Aorta (tissue), 5 donors: Measurements from ENCODE around the gene NXPE3. TPM values are rescaled to one million over a fixed set of nuclear protein-coding genes. Genes with fewer than 3 reads are reported as not detected.

Experiments used
- ATAC-seq: fragments of 200-7000 bp; cut with Tn5 transposase; one replicate; pipeline ENCODE4 v1.9.1; 2022; ENCODE audit warnings: moderate library complexity; ENCODE audit not compliant: low FRiP score
- DNase-seq, 2 donors: peaks; one replicate each; pipeline ENCODE4 v3.0.0-alpha.2; 2020
- H3K27ac ChIP-seq, 2 donors: one replicate each; pipeline ENCODE4 v1.5.1; 2013; ENCODE audit warnings: low read length in 2 of 2, mild to moderate bottlenecking in 2 of 2, moderate library complexity in 2 of 2, control low read depth in 1 of 2, inconsistent platforms in 1 of 2, low read depth in 1 of 2
- H3K27me3 ChIP-seq, 2 donors: one replicate each; pipeline ENCODE4 v1.6.1; 2013; ENCODE audit warnings: control low read depth in 1 of 2, low read length in 1 of 2, mild to moderate bottlenecking in 1 of 2, moderate library complexity in 1 of 2; ENCODE audit not compliant: insufficient read depth in 2 of 2, control insufficient read depth in 1 of 2
- H3K36me3 ChIP-seq, 2 donors: one replicate each; pipeline ENCODE4 v1.6.1; 2013; ENCODE audit warnings: control low read depth in 1 of 2, low read length in 1 of 2, mild to moderate bottlenecking in 1 of 2; ENCODE audit not compliant: insufficient read depth in 2 of 2, control insufficient read depth in 1 of 2
- H3K4me1 ChIP-seq, 2 donors: one replicate each; pipeline ENCODE4 v1.6.1; 2013; ENCODE audit warnings: low read length in 2 of 2, control low read depth in 1 of 2, mild to moderate bottlenecking in 1 of 2, moderate library complexity in 1 of 2; ENCODE audit not compliant: insufficient read depth in 2 of 2, control insufficient read depth in 1 of 2
- H3K4me3 ChIP-seq, 2 donors: one replicate each; pipeline ENCODE4 v1.5.1; 2013; ENCODE audit warnings: low read length in 2 of 2, control low read depth in 1 of 2, mild to moderate bottlenecking in 1 of 2
- H3K9me3 ChIP-seq: one replicate; pipeline ENCODE4 v1.6.1; 2013; ENCODE audit warnings: mild to moderate bottlenecking, low read length; ENCODE audit not compliant: control insufficient read depth
- WGBS, 2 donors: extraction: QIAGEN DNeasy Blood & Tissue Kit; methylation state at CpG; one replicate each; pipeline ENCODE4 v1.1.7; 2013; 5-methylcytosine and 5-hydroxymethylcytosine counted together
- intact Hi-C, 2 donors: fragments of 100-400 bp; cut with DNase I; formaldehyde crosslinking; loops; one replicate each; pipeline versions ENCODE4 v1.14.2 to v1.15.0; 2022
- polyA plus RNA-seq, 2 donors: library from polyadenylated mRNA; stranded (reverse); fragments of 200-250 nt; gene quantifications; one replicate each; pipeline ENCODE4 v1.2.3, GENCODE V29; 2013
- total RNA-seq, 2 donors: library from RNA; stranded (reverse); fragmentation: NEBNext Ultra II Directional; extraction: Animal tissue kit (Norgen Biotek cat#: 25700); gene quantifications; one replicate each; pipeline ENCODE4 v1.2.1, GENCODE V29; 2021
- donor health status: healthy with polysubstance abuse.
- donor health status: Bipolar disorder and iron deficiency.
- donor health status: DM: no; HTN: no; CAD: no.
- donor health status: DM: no; HTN: no; CAD: no.
- donor health status: DM: yes; HTN: yes; CAD: no.

The NXPE3 gene
- total and polyA plus RNA-seq, 4 donors = 6.4 to 27.2 (median 18.1) TPM

GRCh38 chr3:101817992-101818391, 39.0 kb downstream of the NXPE3 start:
- H3K9me3 ChIP-seq = no peaks in the 10 kb centered on the region
- no peaks in the 10 kb centered on the region for H3K4me1 ChIP-seq
- peaks cover 0 to 4% of the 10 kb centered on the region in 2 donors for H3K36me3 ChIP-seq
- ATAC-seq = no peak
- no peak overlapping the region for H3K4me3 ChIP-seq
- WGBS, 2 donors = 94 to 97% methylated on average over 5 of the region's 5 CpGs
- intact Hi-C loops = loop anchor here in 1 of 2 donors (10.0 kb wide), 1 partner anchor 717 kb away; no protein-coding TSS in a partner anchor
- no peak for DNase-seq
- no peaks in the 10 kb centered on the region for H3K27me3 ChIP-seq
- H3K27ac ChIP-seq = no peak overlapping the region

- H3K27ac ChIP-seq = no peak overlapping the region
- H3K4me3 ChIP-seq = no peak overlapping the region
- 93 to 95% methylated on average over 2 of the region's 2 CpGs for WGBS, 2 donors
- H3K36me3 ChIP-seq = peaks cover 0 to 4% of the 10 kb centered on the region in 2 donors
- DNase-seq (no peak), ATAC-seq (no peak)
- intact Hi-C loops = loop anchor here in 1 of 2 donors (10.0 kb wide), 1 partner anchor 715 kb away; no protein-coding TSS in a partner anchor
- no peaks in the 10 kb centered on the region for H3K9me3 ChIP-seq
- no peaks in the 10 kb centered on the region for H3K27me3 ChIP-seq
- H3K4me1 ChIP-seq = no peaks in the 10 kb centered on the region
These were observed 40.7 kb downstream of the NXPE3 start for GRCh38 chr3:101819649-101820206.

GRCh38 chr3:101821503-101821902, 42.5 kb downstream of the NXPE3 start:
- no peak overlapping the region for H3K4me3 ChIP-seq
- no peak for DNase-seq
- no peaks in the 10 kb centered on the region for H3K4me1 ChIP-seq
- no peaks in the 10 kb centered on the region for H3K9me3 ChIP-seq
- no peak for ATAC-seq
- WGBS, 2 donors = 98% methylated on average over 19 of the region's 19 CpGs
- no peak overlapping the region for H3K27ac ChIP-seq
- intact Hi-C loops = no loop called here
- no peaks in the 10 kb centered on the region for H3K27me3 ChIP-seq
- peaks cover 0 to 4% of the 10 kb centered on the region in 2 donors for H3K36me3 ChIP-seq

GRCh38 chr3:101823525-101823924, 44.5 kb downstream of the NXPE3 start:
- intact Hi-C loops = no loop called here

GRCh38 chr3:101824702-101825101, 45.7 kb downstream of the NXPE3 start:
- H3K27ac ChIP-seq = peak overlapping the region in 1 of 2 donors; percentile 5
- DNase-seq (no peak), ATAC-seq (no peak)
- H3K4me1 ChIP-seq = no peaks in the 10 kb centered on the region
- no peaks in the 10 kb centered on the region for H3K27me3 ChIP-seq
- WGBS, 2 donors = 61 to 66% methylated on average over 3 of the region's 3 CpGs
- H3K36me3 ChIP-seq = peaks cover 0 to 4% of the 10 kb centered on the region in 2 donors
- no peaks in the 10 kb centered on the region for H3K9me3 ChIP-seq
- intact Hi-C loops = no loop called here
- no peak overlapping the region for H3K4me3 ChIP-seq

More at GRCh38 chr3:101823525-101823924, 44.5 kb downstream of the NXPE3 start:
- ATAC-seq = no peak
- peaks cover 0 to 4% of the 10 kb centered on the region in 2 donors for H3K36me3 ChIP-seq
- H3K27ac ChIP-seq = no peak overlapping the region
- no peak overlapping the region for H3K4me3 ChIP-seq
- H3K9me3 ChIP-seq = no peaks in the 10 kb centered on the region
- WGBS, 2 donors = 71 to 75% methylated on average over 5 of the region's 5 CpGs
- DNase-seq = no peak
- H3K4me1 ChIP-seq = no peaks in the 10 kb centered on the region
- H3K27me3 ChIP-seq = no peaks in the 10 kb centered on the region

GRCh38 chr3:101825904-101826445, 47.0 kb downstream of the NXPE3 start:
- H3K9me3 ChIP-seq = no peaks in the 10 kb centered on the region
- H3K4me1 ChIP-seq = peaks cover 0 to 6% of the 10 kb centered on the region in 2 donors
- no peak overlapping the region for H3K27ac ChIP-seq
- no peaks in the 10 kb centered on the region for H3K27me3 ChIP-seq
- ATAC-seq (no peak), DNase-seq (no peak)
- peaks cover 0 to 4% of the 10 kb centered on the region in 2 donors for H3K36me3 ChIP-seq
- WGBS, 2 donors = 70 to 72% methylated on average over 2 of the region's 2 CpGs
- intact Hi-C loops = no loop called here
- H3K4me3 ChIP-seq = no peak overlapping the region

- peak overlapping the region; percentile 3 to 68 for H3K27ac ChIP-seq
- intact Hi-C loops = loop anchor here (1.0 to 2.0 kb wide), 2 partner anchors 21 to 23 kb away; partner anchors contain the start of gene NFKBIZ (in 1 of the 2)
- peaks cover 0 to 6% of the 10 kb centered on the region in 2 donors for H3K4me1 ChIP-seq
- H3K36me3 ChIP-seq = no peaks in the 10 kb centered on the region
- no peaks in the 10 kb centered on the region for H3K9me3 ChIP-seq
- 1% methylated on average over 30 of the region's 30 CpGs for WGBS, 2 donors
- ATAC-seq (peak; percentile 92), DNase-seq (peak; percentile 88 to 90)
- H3K4me3 ChIP-seq = peak overlapping the region; percentile 49 to 57
- no peaks in the 10 kb centered on the region for H3K27me3 ChIP-seq
These were observed 48.5 kb downstream of the NXPE3 start for GRCh38 chr3:101827211-101828174.

- Histone ChIP-seq H3K27ac (peak overlapping the region; percentile 18 to 25), H3K9me3 (no peaks in the 10 kb centered on the region), H3K27me3 (no peaks in the 10 kb centered on the region), H3K4me1 (peaks cover 0 to 6% of the 10 kb centered on the region in 2 donors), H3K36me3 (no peaks in the 10 kb centered on the region), H3K4me3 (peak overlapping the region; percentile 49 to 57)
- ATAC-seq (no peak), DNase-seq (no peak)
- WGBS, 2 donors = 1 to 7% methylated on average over 3 of the region's 3 CpGs
- intact Hi-C loops = loop anchor here in 1 of 2 donors (2.0 kb wide), 1 partner anchor 21 kb away; the partner anchor contains the start of gene NFKBIZ
These were observed 49.3 kb downstream of the NXPE3 start for GRCh38 chr3:101828276-101828675.
